ENCODE results near the gene TMEM86B.

GRCh38 chr19:55258476-55258827 is 29.9 kb upstream of the TMEM86B start:
- TF ChIP-seq, protein P1, sequence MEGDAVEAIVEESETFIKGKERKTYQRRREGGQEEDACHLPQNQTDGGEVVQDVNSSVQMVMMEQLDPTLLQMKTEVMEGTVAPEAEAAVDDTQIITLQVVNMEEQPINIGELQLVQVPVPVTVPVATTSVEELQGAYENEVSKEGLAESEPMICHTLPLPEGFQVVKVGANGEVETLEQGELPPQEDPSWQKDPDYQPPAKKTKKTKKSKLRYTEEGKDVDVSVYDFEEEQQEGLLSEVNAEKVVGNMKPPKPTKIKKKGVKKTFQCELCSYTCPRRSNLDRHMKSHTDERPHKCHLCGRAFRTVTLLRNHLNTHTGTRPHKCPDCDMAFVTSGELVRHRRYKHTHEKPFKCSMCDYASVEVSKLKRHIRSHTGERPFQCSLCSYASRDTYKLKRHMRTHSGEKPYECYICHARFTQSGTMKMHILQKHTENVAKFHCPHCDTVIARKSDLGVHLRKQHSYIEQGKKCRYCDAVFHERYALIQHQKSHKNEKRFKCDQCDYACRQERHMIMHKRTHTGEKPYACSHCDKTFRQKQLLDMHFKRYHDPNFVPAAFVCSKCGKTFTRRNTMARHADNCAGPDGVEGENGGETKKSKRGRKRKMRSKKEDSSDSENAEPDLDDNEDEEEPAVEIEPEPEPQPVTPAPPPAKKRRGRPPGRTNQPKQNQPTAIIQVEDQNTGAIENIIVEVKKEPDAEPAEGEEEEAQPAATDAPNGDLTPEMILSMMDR (IDR thresholded peaks at IDR 0.05) = no peak
- TF ChIP-seq POLR2A (IDR thresholded peaks at IDR 0.05) = no peak

Measured in thyroid gland (tissue), 4 donors.